ENCODE results near the gene LYPD3. TPM values are rescaled to one million over a fixed set of nuclear protein-coding genes. Genes with fewer than 3 reads are reported as not detected.

Gene LYPD3
- total and polyA plus RNA-seq, 2 donors (not counting 3 experiments of a cell fraction or from before 2014, with no cell fraction given): 0.52 TPM; not detected in 1

- intact Hi-C loops (cut with micrococcal nuclease) (loop anchor here (5.0 kb wide), 1 partner anchor 65 kb away; the partner anchor contains the start of gene ETHE1), dilution Hi-C loops (cut with MboI; ENCODE audit: extremely low pct_ligation_motif_present, low sequenced_read_pairs) (no loop called here)
- CTCF ChIA-PET: interaction anchor here (1.9 to 3.3 kb wide), 4 partner anchors 14 to 58 kb away, joined by 8 to 30 read pairs (median 19); partner anchors contain the start of gene PHLDB3
- no peak overlapping the region for H3K27ac ChIP-seq (ENCODE audit: insufficient read depth, low read depth, low read length)
- BruUV-seq (replicated peaks): no TSS peak
- no peak for TF ChIP-seq FOS (IDR thresholded peaks at IDR 0.05; ENCODE audit: borderline replicate concordance, insufficient read depth, low read length)
- no peak for TF ChIP-seq GATA2 (IDR thresholded peaks at IDR 0.05; ENCODE audit: insufficient read depth, insufficient read length, low read depth, low read length)
- TF ChIP-seq POLR2AphosphoS5 (IDR thresholded peaks at IDR 0.05; ENCODE audit: insufficient read depth, low read depth, low read length): no peak
- TF ChIP-seq MYC (IDR thresholded peaks at IDR 0.05; ENCODE audit: low read depth, low read length): no peak
- TF ChIP-seq MAX (IDR thresholded peaks at IDR 0.05; ENCODE audit: insufficient read depth, insufficient read length): no peak
- TF ChIP-seq JUN (IDR thresholded peaks at IDR 0.05; ENCODE audit: borderline replicate concordance, insufficient read depth, insufficient read length, low read depth): no peak
- no peak for TF ChIP-seq EZH2 (IDR thresholded peaks at IDR 0.05; ENCODE audit: borderline replicate concordance, low read depth, low read length, severe bottlenecking)
- TF ChIP-seq CTCF (IDR thresholded peaks at IDR 0.05; ENCODE audit: extremely low read depth in 1 of 2, insufficient read depth in 1 of 2, low read depth in 1 of 2, low read length in 2 of 2): no peak
- no peak for TF ChIP-seq POLR2A (IDR thresholded peaks at IDR 0.05; ENCODE audit: low read depth, low read length)
- DNase-seq (ENCODE audit: low read depth, low spot score) (no peak), FAIRE-seq (no peak)
- no peaks in the 10 kb centered on the region for H3K9me1 ChIP-seq (replicated peaks; ENCODE audit: control insufficient read depth, extremely low read depth, insufficient read depth, low read length)
- H3K4me3 ChIP-seq (replicated peaks in 1 of 3; ENCODE audit: insufficient read depth in 1 of 3, low read depth in 1 of 3, low read length in 3 of 3): no peak overlapping the region
- no peaks in the 10 kb centered on the region for H3K9me3 ChIP-seq (replicated peaks; ENCODE audit: control insufficient read depth, insufficient read depth, low read length)
- H4K20me1 ChIP-seq (replicated peaks; ENCODE audit: control insufficient read depth, extremely low read depth, insufficient read depth, low read length): no peaks in the 10 kb centered on the region
- peaks cover 3% of the 10 kb centered on the region for H3K4me1 ChIP-seq (ENCODE audit: control insufficient read depth, extremely low read depth, insufficient read depth, low read length)
- POLR2A ChIA-PET: no interaction called here
- no peak overlapping the region for H2AFZ ChIP-seq (ENCODE audit: low read depth, low read length)
- H3K79me2 ChIP-seq (ENCODE audit: control insufficient read depth, insufficient read depth, low read length): no peaks in the 10 kb centered on the region
- no peaks in the 10 kb centered on the region for H3K27me3 ChIP-seq (ENCODE audit: control insufficient read depth in 2 of 2, insufficient read depth in 2 of 2, low read length in 2 of 2)
- no peaks in the 10 kb centered on the region for H3K36me3 ChIP-seq (ENCODE audit: control insufficient read depth in 2 of 2, extremely low read depth in 1 of 2, insufficient read depth in 2 of 2, low read length in 2 of 2)
- no peak overlapping the region for H3K4me2 ChIP-seq (ENCODE audit: insufficient read depth, low read length)
- H3K9ac ChIP-seq (replicated peaks; ENCODE audit: extremely low read depth, insufficient read depth, low read length): no peak overlapping the region
Observed at GRCh38 chr19:43462383-43462782, 3.0 kb downstream of the LYPD3 start.

Data from endothelial cell of umbilical vein (primary cell).